ENCODE measurements around the gene PCDHB5. TPM values are rescaled to one million over a fixed set of nuclear protein-coding genes. Genes with fewer than 3 reads are reported as not detected.
"Not testable (repeated sequence)": the region's sequence is repeated elsewhere in the genome, so short reads cannot be mapped to it uniquely, and the experiment has no call there.

PCDHB5 gene
- total RNA-seq, 2 donors from 2014 or later = 4.8 to 11.0 TPM

DNA sequence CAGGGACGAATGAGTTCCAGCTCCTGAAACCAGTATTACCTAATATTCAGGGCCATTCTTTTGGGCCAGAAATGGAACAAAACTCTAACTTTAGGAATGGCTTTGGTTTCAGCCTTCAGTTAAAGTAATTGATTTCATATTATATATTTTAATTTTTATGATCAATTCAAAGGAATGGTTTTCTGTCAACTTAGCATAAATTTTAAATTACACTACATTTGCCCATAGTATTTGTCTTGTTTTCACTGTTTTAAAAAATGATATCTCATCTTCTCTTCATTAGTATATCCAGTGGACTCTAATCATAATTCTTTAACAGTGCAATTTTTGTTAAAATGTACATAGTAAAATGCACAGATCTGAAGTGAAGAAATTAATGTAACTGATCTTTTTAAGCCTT, 45.3 kb downstream of the PCDHB5 start:
- TF ChIP-seq, protein P1, sequence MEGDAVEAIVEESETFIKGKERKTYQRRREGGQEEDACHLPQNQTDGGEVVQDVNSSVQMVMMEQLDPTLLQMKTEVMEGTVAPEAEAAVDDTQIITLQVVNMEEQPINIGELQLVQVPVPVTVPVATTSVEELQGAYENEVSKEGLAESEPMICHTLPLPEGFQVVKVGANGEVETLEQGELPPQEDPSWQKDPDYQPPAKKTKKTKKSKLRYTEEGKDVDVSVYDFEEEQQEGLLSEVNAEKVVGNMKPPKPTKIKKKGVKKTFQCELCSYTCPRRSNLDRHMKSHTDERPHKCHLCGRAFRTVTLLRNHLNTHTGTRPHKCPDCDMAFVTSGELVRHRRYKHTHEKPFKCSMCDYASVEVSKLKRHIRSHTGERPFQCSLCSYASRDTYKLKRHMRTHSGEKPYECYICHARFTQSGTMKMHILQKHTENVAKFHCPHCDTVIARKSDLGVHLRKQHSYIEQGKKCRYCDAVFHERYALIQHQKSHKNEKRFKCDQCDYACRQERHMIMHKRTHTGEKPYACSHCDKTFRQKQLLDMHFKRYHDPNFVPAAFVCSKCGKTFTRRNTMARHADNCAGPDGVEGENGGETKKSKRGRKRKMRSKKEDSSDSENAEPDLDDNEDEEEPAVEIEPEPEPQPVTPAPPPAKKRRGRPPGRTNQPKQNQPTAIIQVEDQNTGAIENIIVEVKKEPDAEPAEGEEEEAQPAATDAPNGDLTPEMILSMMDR (IDR thresholded peaks at IDR 0.05) = no peak
- peaks cover 61% of the 10 kb centered on the region for H3K9me3 ChIP-seq
- H3K27me3 ChIP-seq (replicated peaks; ENCODE audit: insufficient read depth) = no peaks in the 10 kb centered on the region
- ATAC-seq (ENCODE audit: insufficient number of reproducible peaks, low FRiP score, low read depth) = no peak
- no peaks in the 10 kb centered on the region for H3K4me1 ChIP-seq (ENCODE audit: control insufficient read depth in 1 of 2, low read depth in 2 of 2)
- no peak overlapping the region for H3K27ac ChIP-seq
- H3K36me3 ChIP-seq = no peaks in the 10 kb centered on the region
- DNase-seq (ENCODE audit: low spot score) = no peak
- H3K4me3 ChIP-seq = no peak overlapping the region

- Histone ChIP-seq H3K4me3 (peak within 1 kb of the TSS; percentile 64), H3K4me1 (ENCODE audit: control insufficient read depth in 1 of 2, low read depth in 2 of 2) (no peaks in the 10 kb centered on the region), H3K9me3 (peaks cover 53% of the 10 kb centered on the region), H3K27me3 (replicated peaks; ENCODE audit: insufficient read depth) (no peaks in the 10 kb centered on the region), H3K27ac (peak within 1 kb of the TSS in 1 of 2 donors; percentile 58), H3K36me3 (no peaks in the 10 kb centered on the region)
- DNase-seq (ENCODE audit: low spot score) = no peak
- TF ChIP-seq, protein P1 (IDR thresholded peaks at IDR 0.05) = peak; percentile 26
- ATAC-seq (ENCODE audit: insufficient number of reproducible peaks, low FRiP score, low read depth) = peak; percentile 31
Observed at GRCh38 chr5:141182248-141182647, 47.2 kb downstream of the PCDHB5 start, which contains the start of gene PCDHB16. PCDHB16 (plus strand) TSS chr5:141182387; CDS start chr5:141182560, 173 bp downstream.

- peaks cover 55% of the 10 kb centered on the region for H3K9me3 ChIP-seq
- H3K27me3 ChIP-seq (replicated peaks; ENCODE audit: insufficient read depth); H3K36me3 ChIP-seq; DNase-seq (ENCODE audit: low spot score); H3K27ac ChIP-seq; H3K4me3 ChIP-seq; ATAC-seq (ENCODE audit: insufficient number of reproducible peaks, low FRiP score, low read depth); H3K4me1 ChIP-seq (ENCODE audit: control insufficient read depth in 1 of 2, low read depth in 2 of 2): not testable (repeated sequence)
Observed at GRCh38 chr5:141184117-141184855, 49.3 kb downstream of the PCDHB5 start.

DNA sequence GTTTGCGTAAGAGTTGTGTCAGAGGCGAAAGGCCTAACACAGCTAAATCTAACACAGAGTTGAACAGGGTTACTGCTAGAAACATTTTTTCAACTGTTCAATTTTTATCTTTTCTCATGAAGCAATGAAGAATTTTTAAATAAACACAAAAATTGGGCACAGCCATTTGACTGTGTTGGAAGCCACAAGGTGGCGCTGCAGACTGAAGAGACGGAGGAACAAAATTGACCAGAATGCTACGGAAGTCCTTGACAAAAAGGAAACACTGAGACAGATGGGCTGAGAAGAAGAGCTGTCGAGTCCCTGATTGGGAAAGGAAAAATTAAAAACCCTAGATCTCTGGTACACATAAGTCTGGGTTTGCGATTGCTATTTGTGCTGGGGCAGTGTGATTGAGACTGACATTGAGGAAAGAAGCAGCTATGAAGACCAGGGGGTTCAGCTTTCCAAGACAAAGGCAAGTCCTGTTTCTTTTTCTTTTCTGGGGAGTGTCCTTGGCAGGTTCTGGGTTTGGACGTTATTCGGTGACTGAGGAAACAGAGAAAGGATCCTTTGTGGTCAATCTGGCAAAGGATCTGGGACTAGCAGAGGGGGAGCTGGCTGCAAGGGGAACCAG, 52.0 kb downstream of the PCDHB5 start, which contains the start of gene PCDHB9:
Gene PCDHB9, plus strand, starts transcription at position 265 of the 616 bp plus-strand sequence. Its CDS starts 158 bp downstream, at position 423.
- Histone ChIP-seq H3K4me3 (no peak within 1 kb of the TSS), H3K27ac (no peak within 1 kb of the TSS), H3K9me3 (peaks cover 68% of the 10 kb centered on the region), H3K27me3 (replicated peaks; ENCODE audit: insufficient read depth) (no peaks in the 10 kb centered on the region), H3K36me3 (no peaks in the 10 kb centered on the region), H3K4me1 (ENCODE audit: control insufficient read depth in 1 of 2, low read depth in 2 of 2) (no peaks in the 10 kb centered on the region)
- DNase-seq (ENCODE audit: low spot score) (no peak), ATAC-seq (ENCODE audit: insufficient number of reproducible peaks, low FRiP score, low read depth) (no peak)
- TF ChIP-seq, protein P1 (IDR thresholded peaks at IDR 0.05) = no peak

Other genes starting within 250 kb of the PCDHB5 start
- gene PCDHAC1, start 208.9 kb upstream of the PCDHB5 start, total RNA-seq = 1 to 10 TPM in 1 of 2 donors, under 1 TPM in 1; 0.71 to 1.2 TPM
- gene PCDHAC2, start 168.7 kb upstream of the PCDHB5 start, total RNA-seq = under 1 TPM in 1 of 2 donors, not detected in 1; 0.71 TPM
- gene PCDHB1, start 83.8 kb upstream of the PCDHB5 start, total RNA-seq = not detected
- gene PCDHB2, start 40.6 kb upstream of the PCDHB5 start, total RNA-seq = 1 to 10 TPM; 2.3 to 4.6 TPM
- 1 to 10 TPM; 2.3 to 3.7 TPM for gene PCDHB3, start 34.7 kb upstream of the PCDHB5 start, total RNA-seq
- 10 to 100 TPM in 1 of 2 donors, 1 to 10 TPM in 1; 2.8 to 14.5 TPM for gene PCDHB4, start 13.4 kb upstream of the PCDHB5 start, total RNA-seq
- gene PCDHB6, start 14.9 kb downstream of the PCDHB5 start, total RNA-seq = 1 to 10 TPM; 3.2 to 3.8 TPM
- 1 to 10 TPM; 4.2 to 7.1 TPM for gene PCDHB7, start 37.4 kb downstream of the PCDHB5 start, total RNA-seq
- gene PCDHB8, start 42.6 kb downstream of the PCDHB5 start, total RNA-seq = 1 to 10 TPM in 1 of 2 donors, under 1 TPM in 1; 0.95 to 1.7 TPM
- 10 to 100 TPM in 1 of 2 donors, 1 to 10 TPM in 1; 9.1 to 11.6 TPM for gene PCDHB16, start 47.2 kb downstream of the PCDHB5 start, total RNA-seq
- 1 to 10 TPM; 4.2 to 9.6 TPM for gene PCDHB9, start 52.0 kb downstream of the PCDHB5 start, total RNA-seq
- gene PCDHB10, start 57.1 kb downstream of the PCDHB5 start, total RNA-seq = 1 to 10 TPM; 6.1 to 9.1 TPM
- gene PCDHB11, start 64.4 kb downstream of the PCDHB5 start, total RNA-seq = 10 to 100 TPM in 1 of 2 donors, 1 to 10 TPM in 1; 6.0 to 10.6 TPM
- gene PCDHB12, start 73.5 kb downstream of the PCDHB5 start, total RNA-seq = 1 to 10 TPM; 7.3 to 7.4 TPM
- gene PCDHB13, start 78.7 kb downstream of the PCDHB5 start, total RNA-seq = 10 to 100 TPM in 1 of 2 donors, 1 to 10 TPM in 1; 8.0 to 16.1 TPM
- gene PCDHB14, start 88.1 kb downstream of the PCDHB5 start, total RNA-seq = 10 to 100 TPM; 10.2 to 14.6 TPM
- gene PCDHB15, start 110.2 kb downstream of the PCDHB5 start, total RNA-seq = 10 to 100 TPM in 1 of 2 donors, 1 to 10 TPM in 1; 6.1 to 10.7 TPM
- gene SLC25A2, start 168.8 kb downstream of the PCDHB5 start, total RNA-seq = 1 to 10 TPM; 2.0 to 3.5 TPM
- 10 to 100 TPM; 35.9 to 56.1 TPM for gene TAF7, start 185.6 kb downstream of the PCDHB5 start, total RNA-seq
- gene PCDHGA1, start 195.3 kb downstream of the PCDHB5 start, total RNA-seq = 1 to 10 TPM in 1 of 2 donors, under 1 TPM in 1; 0.41 to 2.8 TPM
- 10 to 100 TPM in 1 of 2 donors, 1 to 10 TPM in 1; 8.5 to 13.8 TPM for gene PCDHGA2, start 203.6 kb downstream of the PCDHB5 start, total RNA-seq
- gene PCDHGA3, start 208.6 kb downstream of the PCDHB5 start, total RNA-seq = 1 to 10 TPM; 5.3 to 9.1 TPM
- gene PCDHGB1, start 214.9 kb downstream of the PCDHB5 start, total RNA-seq = 10 to 100 TPM in 1 of 2 donors, 1 to 10 TPM in 1; 6.8 to 11.4 TPM
- gene PCDHGA4, start 219.8 kb downstream of the PCDHB5 start, total RNA-seq = 10 to 100 TPM; 11.4 TPM
- gene PCDHGB2, start 224.8 kb downstream of the PCDHB5 start, total RNA-seq = 10 to 100 TPM in 1 of 2 donors, 1 to 10 TPM in 1; 9.7 to 13.4 TPM
- 10 to 100 TPM in 1 of 2 donors, 1 to 10 TPM in 1; 9.5 to 12.5 TPM for gene PCDHGA5, start 229.0 kb downstream of the PCDHB5 start, total RNA-seq
- 10 to 100 TPM; 11.2 to 15.4 TPM for gene PCDHGB3, start 235.0 kb downstream of the PCDHB5 start, total RNA-seq
- 10 to 100 TPM; 12.0 to 13.1 TPM for gene PCDHGA6, start 238.7 kb downstream of the PCDHB5 start, total RNA-seq
- 10 to 100 TPM; 11.9 to 12.2 TPM for gene PCDHGA7, start 247.5 kb downstream of the PCDHB5 start, total RNA-seq

All from thoracic aorta (tissue), 2 donors.